ENCODE measurements around the gene ASPSCR1. TPM values are rescaled to one million over a fixed set of nuclear protein-coding genes. Genes with fewer than 3 reads are reported as not detected.

The ASPSCR1 gene
- total and polyA plus RNA-seq, 2 of the 8 experiments (the other 6 are each of a cell fraction or from before 2014, with no cell fraction given), result 33.3 to 43.7 TPM

GRCh38 chr17:81957691-81958432, 19.6 kb upstream of the ASPSCR1 start:
- Histone ChIP-seq H3K27me3 (replicated peaks in 1 of 4; ENCODE audit: control insufficient read depth in 3 of 4, extremely low read depth in 1 of 4, insufficient read depth in 3 of 4, low read length in 3 of 4) (peaks cover 46 to 67% (median 51%) of the 10 kb centered on the region in 4 experiments), H3K18ac (ENCODE audit: extremely low read depth, low read length) (no peak overlapping the region), H4K8ac (ENCODE audit: extremely low read depth, insufficient read depth, low read length) (no peak overlapping the region), H3K23ac (ENCODE audit: insufficient read length) (no peak overlapping the region), H3K23me2 (ENCODE audit: low read depth, low read length) (peaks cover 4% of the 10 kb centered on the region; the same call in 1 of the 2 replicates), H3K4me3 (ENCODE audit: extremely low read depth in 1 of 4, insufficient read depth in 2 of 4, low read depth in 3 of 4, low read length in 4 of 4) (no peak overlapping the region), H2BK20ac (ENCODE audit: low read length) (no peak overlapping the region), H2AK5ac (ENCODE audit: low read depth, low read length) (no peak overlapping the region), H3K14ac (ENCODE audit: insufficient read length) (no peak overlapping the region), H3K36me3 (ENCODE audit: control insufficient read depth in 2 of 4, insufficient read depth in 4 of 4, low read length in 3 of 4) (peaks cover 0 to 13% (median 0%) of the 10 kb centered on the region in 4 experiments; a peak in 1 of 8 replicates), H3K4me1 (replicated peaks in 1 of 4; ENCODE audit: control insufficient read depth in 3 of 4, insufficient read depth in 4 of 4, low read length in 3 of 4) (peaks cover 0 to 6% (median 1%) of the 10 kb centered on the region in 4 experiments; a peak in 4 of 7 replicates), H3K79me1 (ENCODE audit: low read depth, low read length) (no peaks in the 10 kb centered on the region), H2BK120ac (replicated peaks; ENCODE audit: low read depth, low read length) (no peak overlapping the region), H3K27ac (ENCODE audit: low read depth, low read length) (no peak overlapping the region), H3K9me3 (ENCODE audit: insufficient read depth in 2 of 2, low read depth in 1 of 2, low read length in 1 of 2) (no peaks in the 10 kb centered on the region), H3K9ac (replicated peaks in 1 of 4; ENCODE audit: extremely low read depth in 1 of 4, low read depth in 3 of 4, low read length in 3 of 4) (no peak overlapping the region), H3K4me2 (ENCODE audit: insufficient read depth in 1 of 2, low read depth in 2 of 2, low read length in 2 of 2) (no peak overlapping the region), H3K4ac (replicated peaks; ENCODE audit: insufficient read length, low read depth, low read length) (no peak overlapping the region), H4K5ac (ENCODE audit: insufficient read length, low read depth, low read length) (no peak overlapping the region), H4K91ac (replicated peaks; ENCODE audit: insufficient read length, low read length) (no peak overlapping the region), H4K20me1 (replicated peaks in 1 of 2; ENCODE audit: control insufficient read depth in 1 of 2, insufficient read depth in 2 of 2, low read length in 2 of 2) (peaks cover 0 to 2% of the 10 kb centered on the region in 2 experiments), H3K79me2 (ENCODE audit: control insufficient read depth in 1 of 2, insufficient read depth in 2 of 2, low read length in 2 of 2) (no peaks in the 10 kb centered on the region), H3K56ac (replicated peaks; ENCODE audit: insufficient read length, low read depth, low read length) (no peak overlapping the region), H2BK5ac (ENCODE audit: low read depth, low read length) (no peak overlapping the region), H2AFZ (ENCODE audit: low read length) (no peak overlapping the region), H2BK12ac (ENCODE audit: low read depth, low read length) (no peak overlapping the region), H2BK15ac (ENCODE audit: low read length) (no peak overlapping the region)
- 78% methylated on average over 12 of the region's 19 CpGs; no CpG with 5 or more reads in 1 of the 2 experiments for WGBS, 2 experiments (ENCODE audit: extremely low coverage in 1 of 2, insufficient coverage in 1 of 2, insufficient read length in 1 of 2, insufficient replicate concordance in 2 of 2, low coverage in 1 of 2, low lambda C conversion rate in 2 of 2, missing lambda C conversion rate in 1 of 2)
- ChIA-PET CTCF (ENCODE audit: partially characterized antibody) (interaction anchor here (1.0 kb wide), 1 partner anchor 10 kb away, joined by 3 read pairs; no protein-coding TSS in a partner anchor), POLR2A (ENCODE audit: partially characterized antibody) (no interaction called here)
- TF ChIP-seq RFX5 (IDR thresholded peaks at IDR 0.05; ENCODE audit: borderline replicate concordance, low read depth, low read length) (no peak), TEAD4 (IDR thresholded peaks at IDR 0.05; ENCODE audit: low read depth, low read length) (no peak), CEBPB (IDR thresholded peaks at IDR 0.05; ENCODE audit: low read depth, low read length) (no peak), SIN3A (conservative IDR thresholded peaks at IDR 0.05 in 1 of 2, IDR thresholded peaks at IDR 0.05 in 1 of 2; ENCODE audit: low read depth in 1 of 2, low read length in 2 of 2) (no peak), HDAC2 (IDR thresholded peaks at IDR 0.05; ENCODE audit: borderline replicate concordance in 1 of 2, low read depth in 2 of 2, low read length in 2 of 2) (no peak), TAF1 (IDR thresholded peaks at IDR 0.05; ENCODE audit: low read depth, low read length) (no peak), GTF2F1 (IDR thresholded peaks at IDR 0.05; ENCODE audit: borderline replicate concordance, low read depth, low read length) (no peak), SUZ12 (IDR thresholded peaks at IDR 0.05; ENCODE audit: low read length) (no peak), CHD1 (IDR thresholded peaks at IDR 0.05; ENCODE audit: low read depth, low read length) (no peak)
- TF ChIP-seq, protein P1, sequence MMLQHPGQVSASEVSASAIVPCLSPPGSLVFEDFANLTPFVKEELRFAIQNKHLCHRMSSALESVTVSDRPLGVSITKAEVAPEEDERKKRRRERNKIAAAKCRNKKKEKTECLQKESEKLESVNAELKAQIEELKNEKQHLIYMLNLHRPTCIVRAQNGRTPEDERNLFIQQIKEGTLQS (IDR thresholded peaks at IDR 0.05; ENCODE audit: insufficient read depth, low read depth, low read length), result no peak
- DNase-seq (ENCODE audit: low read depth in 1 of 2, low spot score in 2 of 2) (no peak), FAIRE-seq (no peak)
